GM23338 (cell line): ENCODE results near the gene ADAMTS14.

Experiments used
- CTCF ChIP-seq, 2 experiments: fragments of 200-600 bp in 1 of 2; sonication (generic) in 1 of 2; conservative IDR thresholded peaks; 2 replicates each; pipeline versions ENCODE4 v1.5.1 to v1.6.1; 2016 to 2017; ENCODE audit warnings: antibody characterized with exemption in 2 of 2, low read depth in 2 of 2, mild to moderate bottlenecking in 2 of 2, moderate library complexity in 1 of 2
- POLR2AphosphoS5 ChIP-seq: IDR thresholded peaks from 2 replicates; pipeline ENCODE4 v1.6.1; 2016; ENCODE audit warnings: antibody characterized with exemption, low read depth

DNA sequence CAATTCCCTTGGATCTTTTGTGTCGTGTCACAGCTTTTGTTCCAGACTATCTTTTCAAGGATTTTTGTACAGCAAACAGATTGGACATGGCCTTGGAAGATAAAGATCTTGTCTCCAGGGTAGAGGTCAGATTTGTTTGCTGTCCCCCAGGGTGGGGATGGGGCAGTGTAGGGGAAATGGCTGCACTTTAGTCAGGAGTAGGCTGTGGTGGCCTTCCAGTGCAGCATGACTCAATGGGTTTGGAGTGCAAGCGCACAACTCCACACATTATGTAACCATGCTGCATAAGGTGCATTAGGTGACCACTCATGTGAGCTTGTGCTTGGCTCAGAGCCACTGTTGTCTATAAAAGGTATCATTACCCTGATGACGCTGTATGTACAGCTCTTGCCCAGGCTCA lies 23.9 kb upstream of the ADAMTS14 start:
- TF ChIP-seq POLR2AphosphoS5 (no peak), CTCF (conservative IDR thresholded peaks at IDR 0.05; ENCODE audit: low read depth in 2 of 2) (no peak)
